ENCODE data around the gene C21orf58.

The C21orf58 gene

GRCh38 chr21:46294647-46295176 is 29.0 kb downstream of the C21orf58 start:
- peak; percentile 33 for DNase-seq (ENCODE audit: low spot score)

- DNase-seq (ENCODE audit: low spot score), result no peak
Observed at GRCh38 chr21:46291561-46291960, 32.1 kb downstream of the C21orf58 start.

DNA sequence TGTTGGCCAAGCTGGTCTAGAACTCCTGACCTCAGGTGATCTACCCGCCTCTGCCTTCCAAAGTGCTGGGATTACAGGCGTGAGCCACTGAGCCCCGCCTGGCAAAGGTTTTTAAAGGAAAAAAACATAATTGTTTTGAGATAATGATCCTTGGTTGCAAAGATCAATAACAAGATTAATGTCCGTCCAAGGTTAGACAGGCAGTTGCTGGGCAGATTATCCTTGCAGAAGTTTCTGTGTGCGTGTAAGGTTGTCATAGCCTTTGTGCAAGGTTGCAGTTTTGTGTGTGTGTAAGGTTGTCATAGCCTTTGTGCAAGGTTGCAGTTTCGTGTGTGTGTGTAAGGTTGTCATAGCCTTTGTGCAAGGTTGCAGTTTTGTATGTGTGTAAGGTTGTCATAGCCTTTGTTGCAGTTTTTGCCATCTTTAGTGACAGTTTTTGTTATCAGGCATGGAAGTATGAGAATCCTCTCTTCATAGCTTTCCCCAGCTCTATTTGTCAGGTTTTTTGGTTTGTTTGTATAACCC is 34.0 kb downstream of the C21orf58 start:
- DNase-seq (ENCODE audit: low spot score), result no peak

DNA sequence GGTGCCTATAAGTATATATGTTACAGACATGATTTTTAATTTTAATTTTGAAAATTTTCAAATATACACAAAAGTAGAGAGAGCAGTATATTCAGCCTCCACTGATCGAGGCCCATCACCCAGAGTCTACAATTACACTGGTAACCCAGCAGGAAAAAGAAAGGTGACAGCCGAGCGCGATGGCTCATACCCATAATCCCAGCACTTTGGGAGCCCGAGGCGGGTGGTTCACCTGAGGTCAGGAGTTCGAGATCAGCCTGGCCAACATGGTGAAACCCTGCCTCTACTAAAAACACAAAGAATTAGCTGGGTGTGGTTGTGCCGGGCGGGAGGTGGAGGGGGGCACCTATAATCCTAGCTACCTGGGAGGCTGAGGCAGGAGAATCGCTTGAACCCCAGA is 36.1 kb downstream of the C21orf58 start:
- DNase-seq (ENCODE audit: low spot score), result no peak

GRCh38 chr21:46286648-46287002 is 37.0 kb downstream of the C21orf58 start:
- DNase-seq (ENCODE audit: low spot score), result no peak

DNA sequence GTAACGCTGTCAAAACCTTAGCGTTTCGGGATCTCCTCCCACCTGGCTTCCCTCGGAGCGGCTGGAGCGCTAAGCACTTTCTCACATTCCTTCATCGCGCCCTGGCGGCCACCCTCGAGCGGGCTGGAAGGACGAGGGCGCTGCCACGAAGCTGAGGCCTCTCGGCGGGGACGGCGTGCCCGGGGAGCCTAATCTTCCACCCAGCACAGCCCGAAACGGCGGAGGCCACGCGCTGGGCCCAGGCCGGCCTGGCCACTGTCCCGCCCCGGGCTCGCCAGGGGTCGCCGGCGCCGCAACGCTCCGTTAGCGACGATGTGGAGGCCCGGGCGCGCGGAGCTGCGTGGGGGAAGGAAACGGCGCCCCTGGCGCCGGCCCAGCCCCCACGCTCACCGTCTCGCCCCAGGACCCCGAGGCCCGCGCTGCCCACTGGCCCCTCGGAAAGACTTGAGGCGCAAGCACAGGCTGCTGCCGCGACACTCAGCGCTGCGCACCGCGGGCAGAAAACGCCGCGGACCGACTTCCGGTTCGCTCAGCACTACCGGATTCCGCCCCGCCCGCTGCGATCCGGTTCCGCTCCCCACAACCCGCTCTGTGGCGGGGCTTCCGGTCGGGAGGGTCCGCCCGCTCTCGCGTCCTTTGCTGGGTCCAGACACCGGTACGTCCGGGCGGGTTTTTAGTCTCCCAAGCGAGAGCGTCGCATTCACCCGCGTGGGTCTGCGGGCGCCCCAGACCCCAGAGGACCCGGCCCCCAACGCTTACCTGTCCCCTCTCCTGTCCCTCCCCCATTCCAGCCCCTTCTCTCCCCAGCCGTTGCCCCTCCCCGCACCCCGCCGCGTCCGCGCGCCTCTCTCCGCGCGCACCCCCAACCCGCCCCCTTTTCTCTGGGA is 37.7 kb downstream of the C21orf58 start, which contains the start of gene YBEY:
Gene YBEY, plus strand, starts transcription at position 582 of the 887 bp plus-strand sequence. CDS start 572 bp downstream, outside the sequence.
- DNase-seq (ENCODE audit: low spot score), result peak; percentile 91

DNA sequence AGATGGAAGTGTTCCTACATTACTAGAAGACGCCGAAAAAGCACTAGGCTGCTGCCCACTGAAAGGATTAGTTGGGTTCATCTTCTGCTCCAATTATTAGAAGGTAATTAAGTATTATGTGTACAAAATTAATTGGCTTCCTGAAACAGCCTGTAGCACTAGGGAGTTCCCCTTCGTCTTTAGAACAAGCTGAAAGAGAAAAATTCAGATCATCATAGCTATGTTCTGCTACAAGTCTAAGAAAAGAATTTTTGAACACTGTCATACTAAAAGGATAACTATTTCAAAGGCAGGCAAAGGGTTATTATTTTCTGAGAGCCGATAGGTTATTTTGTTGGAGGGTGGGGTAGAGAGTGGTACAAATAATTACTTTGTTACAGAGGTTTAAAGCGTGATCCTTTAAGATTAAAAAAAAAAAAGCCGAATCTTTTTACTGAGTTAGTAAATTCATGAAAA is 38.4 kb downstream of the C21orf58 start, which contains the start of gene MCM3AP:
Gene MCM3AP, minus strand, starts transcription at position 406 of the 456 bp plus-strand sequence. Its CDS starts 325 bp downstream, at position 81.
- DNase-seq (ENCODE audit: low spot score), result no peak

DNA sequence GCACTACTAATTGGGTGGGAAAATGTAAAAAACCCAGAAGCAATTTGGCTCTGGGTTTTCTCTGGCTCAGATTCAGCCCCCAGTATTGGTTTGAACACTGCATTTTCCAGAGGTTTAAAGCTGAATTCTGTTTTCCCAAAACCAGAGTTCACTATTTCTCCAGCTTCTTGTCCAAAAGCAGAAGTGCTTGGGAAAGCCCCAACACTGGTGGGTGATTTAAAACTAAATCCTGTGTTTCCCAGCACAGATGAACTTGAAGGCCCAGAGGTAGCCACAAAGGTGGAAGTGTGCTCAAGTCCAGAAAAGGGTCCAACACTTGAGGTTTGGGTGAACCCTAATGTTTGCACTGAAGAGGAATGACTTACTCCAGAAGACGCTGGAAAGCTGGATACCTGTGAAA is 38.9 kb downstream of the C21orf58 start:
- DNase-seq (ENCODE audit: low spot score), result no peak

GRCh38 chr21:46284077-46284644 is 39.5 kb downstream of the C21orf58 start:
- DNase-seq (ENCODE audit: low spot score), result no peak

DNA sequence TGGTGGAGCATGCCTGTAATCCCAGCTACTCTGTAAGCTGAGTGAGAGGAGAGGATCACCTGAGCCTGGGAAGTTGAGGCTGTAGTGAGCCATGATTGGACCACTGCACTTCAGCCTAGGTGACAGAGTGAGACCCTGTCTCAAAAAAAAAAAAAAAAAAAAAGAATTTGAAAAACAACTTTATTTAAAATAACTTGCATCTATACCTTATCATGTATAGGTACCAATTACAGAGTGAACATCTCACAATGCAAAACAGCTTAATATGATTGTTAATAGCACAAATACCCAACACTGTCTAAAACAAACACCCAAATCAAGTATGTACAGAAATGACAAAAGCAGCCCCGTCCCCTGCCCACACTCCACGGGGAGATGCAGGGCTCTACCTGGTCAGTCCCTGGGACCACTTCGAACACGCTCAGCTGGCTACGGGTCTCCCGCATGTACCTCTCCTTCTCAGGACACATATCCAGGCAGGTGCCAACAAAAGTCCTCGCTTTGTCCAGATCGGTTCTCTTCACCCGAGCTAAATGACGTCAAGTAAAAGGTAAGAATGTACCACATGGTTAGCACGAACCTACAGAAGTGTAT is 48.8 kb downstream of the C21orf58 start:
- DNase-seq (ENCODE audit: low spot score), result no peak

DNA sequence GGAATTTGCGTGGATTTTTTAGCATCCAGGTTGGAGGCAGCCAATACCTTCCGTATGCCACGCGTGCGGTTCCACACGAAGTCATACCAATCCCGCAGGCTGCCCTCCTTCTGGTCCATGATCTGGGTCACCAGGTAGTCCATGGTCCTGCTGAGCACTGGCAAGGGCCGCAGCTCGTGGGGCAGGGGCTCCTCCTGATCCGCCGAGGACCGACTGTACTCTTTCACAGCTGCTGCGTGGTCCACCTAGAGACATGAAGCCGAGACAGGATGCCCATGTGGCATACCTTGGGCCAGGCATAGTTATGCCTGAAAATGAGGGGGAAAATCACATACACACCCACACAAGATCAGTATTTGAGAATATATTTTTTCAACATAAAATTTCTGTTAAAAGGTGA is 50.3 kb downstream of the C21orf58 start:
- no peak for DNase-seq (ENCODE audit: low spot score)

DNA sequence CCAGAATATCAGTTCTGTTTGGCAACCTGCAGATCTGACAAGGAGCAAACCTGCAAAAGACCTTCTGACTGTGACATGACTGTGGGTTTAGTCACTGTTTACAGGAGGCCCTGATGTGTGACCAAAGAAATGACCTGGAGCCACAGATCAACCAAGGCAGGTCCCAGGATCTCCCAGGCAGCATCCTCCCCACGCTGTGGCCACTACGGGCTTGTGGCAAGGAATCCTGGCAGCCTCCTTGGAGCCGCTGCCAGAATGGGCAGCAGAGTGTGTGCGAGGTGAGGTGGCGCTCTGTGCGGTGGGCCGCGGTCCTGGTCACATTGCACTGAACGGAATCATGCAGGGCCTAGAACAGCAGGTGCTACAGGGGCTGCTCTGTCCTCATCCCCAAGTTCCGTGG is 54.2 kb downstream of the C21orf58 start:
- DNase-seq (ENCODE audit: low spot score), result no peak

DNA sequence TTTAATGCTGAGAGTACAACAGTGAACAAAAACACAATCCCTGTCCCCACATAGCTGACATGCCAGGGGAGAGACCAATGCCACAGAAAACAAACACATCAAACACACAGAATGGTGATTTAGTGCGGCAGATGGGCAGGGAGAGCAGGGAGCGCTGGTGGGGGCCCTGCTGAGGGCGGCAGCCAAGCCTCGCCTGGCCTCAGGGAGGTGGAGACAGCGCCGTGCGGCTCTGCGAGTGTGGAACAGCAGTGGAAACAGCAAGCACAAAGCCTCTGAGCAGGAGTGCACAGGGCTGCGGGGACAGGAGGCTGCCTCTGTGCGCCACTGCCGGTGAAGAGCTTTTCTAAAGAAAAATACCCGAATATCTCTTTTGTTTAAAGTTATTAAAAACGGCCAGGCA is 55.3 kb downstream of the C21orf58 start:
- DNase-seq (ENCODE audit: low spot score), result no peak

- no peak for DNase-seq (ENCODE audit: low spot score)
Observed at GRCh38 chr21:46266946-46267345, 56.7 kb downstream of the C21orf58 start.

DNA sequence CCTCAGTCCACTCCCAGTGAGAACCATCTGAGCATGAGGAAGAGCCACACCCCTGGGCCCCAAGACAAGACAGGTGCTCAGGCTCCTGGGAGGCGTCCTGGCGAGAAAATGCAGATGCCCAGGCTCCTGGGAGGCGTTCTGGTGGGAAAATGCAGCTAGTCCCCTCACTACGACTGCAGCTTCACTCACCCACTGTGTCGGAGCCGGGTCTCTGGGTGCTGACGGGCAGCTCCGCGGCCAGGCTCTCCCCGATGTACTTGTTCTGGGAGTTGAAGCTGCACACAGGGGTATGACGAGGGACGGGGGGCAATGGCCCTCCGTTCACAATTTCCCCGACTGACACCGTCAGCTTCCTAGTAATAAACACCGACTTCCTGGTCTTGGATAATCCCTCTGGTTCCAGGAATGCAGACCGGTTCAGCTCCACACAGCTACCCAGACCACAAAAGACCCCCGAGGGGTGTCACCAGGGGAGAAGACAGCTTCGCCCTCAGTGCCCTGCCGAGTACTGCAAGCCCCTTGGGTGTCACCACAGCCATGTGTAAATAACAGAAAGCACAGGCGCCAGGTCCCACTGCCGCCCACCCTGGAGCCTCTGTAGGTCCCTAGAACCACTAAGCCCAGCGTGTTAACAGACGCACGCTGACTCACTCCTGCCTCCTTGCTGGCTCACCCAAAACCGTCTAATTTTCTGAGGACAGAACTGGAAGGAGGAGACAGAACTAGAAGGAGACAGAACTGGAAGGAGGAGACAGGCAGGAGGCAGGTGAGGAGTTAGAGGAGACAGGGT is 57.7 kb downstream of the C21orf58 start:
- no peak for DNase-seq (ENCODE audit: low spot score)

- DNase-seq (ENCODE audit: low spot score), result no peak
Observed at GRCh38 chr21:46264690-46265144, 59.0 kb downstream of the C21orf58 start.

DNA sequence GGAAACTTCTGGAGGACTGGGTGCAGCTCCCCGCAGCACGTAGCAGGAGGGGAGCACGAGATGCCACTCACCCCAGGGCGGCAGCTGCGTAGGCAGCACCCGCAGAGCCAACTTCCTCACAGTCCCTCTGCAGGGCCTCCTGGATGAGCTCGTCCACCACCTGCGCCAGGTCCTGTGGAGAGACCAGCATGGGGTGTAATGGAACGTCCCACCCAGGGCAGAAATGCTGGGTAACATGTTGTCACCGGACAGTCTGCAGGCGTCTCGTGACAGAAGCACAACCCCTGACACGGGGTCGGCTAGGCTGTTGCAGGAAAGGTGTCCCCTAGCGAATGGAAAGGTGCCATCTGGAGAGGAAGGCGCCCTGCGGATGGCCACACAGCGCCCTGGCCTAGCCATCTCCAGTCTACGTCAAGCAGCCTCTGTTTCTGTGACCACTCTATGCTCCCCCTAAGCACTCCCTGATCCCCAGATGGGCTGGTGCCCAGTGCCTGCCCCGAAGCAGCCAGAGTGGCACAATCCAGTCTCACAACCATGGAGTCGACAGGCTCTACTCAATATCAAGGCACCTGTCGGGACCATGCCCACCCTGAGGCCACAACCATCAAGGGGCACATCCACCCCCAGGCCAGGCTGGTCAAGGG is 59.5 kb downstream of the C21orf58 start:
- DNase-seq (ENCODE audit: low spot score), result no peak

GRCh38 chr21:46256501-46256994 is 67.1 kb downstream of the C21orf58 start:
- DNase-seq (ENCODE audit: low spot score), result no peak

DNA sequence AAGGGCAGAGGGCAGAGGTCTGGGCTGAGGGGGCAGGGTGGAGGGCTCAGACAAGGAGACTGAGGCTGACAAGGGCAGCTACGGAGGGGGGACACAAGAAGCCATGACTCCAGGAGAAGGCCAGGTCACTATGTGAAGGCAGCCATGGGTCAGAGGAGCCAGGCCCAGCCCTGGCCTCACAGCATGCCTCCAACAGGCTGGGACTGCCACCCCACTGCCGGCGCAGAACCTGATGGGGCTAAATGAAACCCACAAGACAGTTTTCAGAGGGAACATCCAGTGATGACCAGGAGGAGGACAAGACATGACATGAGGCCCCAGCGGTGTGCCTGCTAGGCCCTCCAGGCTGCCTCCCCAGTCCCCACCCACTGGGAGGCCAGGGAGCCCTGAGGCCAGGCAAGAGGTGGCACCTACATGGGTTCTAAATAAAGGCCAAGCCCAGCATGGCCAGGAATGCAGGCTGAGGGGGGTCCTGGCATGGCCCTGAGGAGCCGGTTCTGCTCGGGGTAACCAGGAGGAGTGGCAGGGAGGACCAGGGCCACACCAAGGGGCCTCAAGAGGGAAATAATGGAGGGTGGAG is 67.8 kb downstream of the C21orf58 start:
- no peak for DNase-seq (ENCODE audit: low spot score)

DNA sequence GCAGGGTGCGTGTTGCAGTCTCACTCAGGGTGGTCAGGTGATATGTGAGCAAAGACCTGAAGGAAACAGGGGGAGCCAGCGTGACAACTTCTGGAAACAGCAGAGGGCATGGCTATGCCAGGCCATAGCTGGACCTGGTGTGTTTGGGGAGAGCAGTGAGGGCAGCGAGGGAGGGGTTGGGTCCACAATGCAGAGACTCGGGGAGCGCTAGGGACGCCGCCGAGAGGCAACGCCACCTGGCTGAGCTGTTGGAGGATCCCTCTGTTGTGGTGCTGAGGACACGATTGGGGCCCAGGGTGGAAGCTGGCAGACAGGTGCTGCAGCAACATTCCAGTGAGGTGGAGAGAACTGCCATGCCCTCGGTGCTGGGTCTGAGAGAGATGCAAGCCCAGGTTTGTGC is 68.5 kb downstream of the C21orf58 start:
- DNase-seq (ENCODE audit: low spot score), result no peak
